ENCODE measurements around the gene FAM83E. TPM values are rescaled to one million over a fixed set of nuclear protein-coding genes. Genes with fewer than 3 reads are reported as not detected.

The FAM83E gene
- total and polyA plus RNA-seq, 10 of the 15 experiments (the other 5 are each of a cell fraction or from before 2014, with no cell fraction given): 0.14 to 2.5 (median 0.33) TPM; not detected in 4

GRCh38 chr19:48613852-48614435 is 932 bp downstream of the FAM83E start:
- no peaks in the 10 kb centered on the region for H3K9me3 ChIP-seq (replicated peaks; ENCODE audit: control insufficient read depth, insufficient read depth, low read length)
- WGBS (ENCODE audit: insufficient coverage, insufficient replicate concordance, low lambda C conversion rate, missing lambda C conversion rate): 63% methylated on average over 13 of the region's 13 CpGs
- SMC1A ChIA-PET (ENCODE audit: uncharacterized antibody, unreplicated experiment): no interaction called here

More at GRCh38 chr19:48613852-48614435, 932 bp downstream of the FAM83E start:
- ChIA-PET CTCF (interaction anchor here (0.5 kb wide), 1 partner anchor 29 kb away, joined by 3 read pairs; no protein-coding TSS in a partner anchor), POLR2A (no interaction called here), RAD21 (ENCODE audit: unreplicated experiment) (no interaction called here)
- peak; percentile 8 for ATAC-seq
- no peak overlapping the region for H2AFZ ChIP-seq (ENCODE audit: control insufficient read depth, low read depth, low read length)
- peaks cover 33% of the 10 kb centered on the region for H3K79me2 ChIP-seq (ENCODE audit: control insufficient read depth, insufficient read depth, low read length)
- BruUV-seq (replicated peaks): no TSS peak
- no peak overlapping the region for H3K4me2 ChIP-seq (ENCODE audit: control insufficient read depth, insufficient read depth)
- FAIRE-seq: no peak
- H4K20me1 ChIP-seq (ENCODE audit: control insufficient read depth, insufficient read depth): peaks cover 15% of the 10 kb centered on the region
- no peak overlapping the region for H3K27ac ChIP-seq (ENCODE audit: control insufficient read depth, insufficient read depth)
- H3K4me1 ChIP-seq (ENCODE audit: control insufficient read depth, insufficient read depth, low read length): peaks cover 8% of the 10 kb centered on the region; the same call in 1 of the 2 replicates
- in situ Hi-C loops (cut with MboI) (no loop called here), intact Hi-C loops (cut with micrococcal nuclease; ENCODE audit: unreplicated experiment) (no loop called here)
- H3K36me3 ChIP-seq (ENCODE audit: control insufficient read depth in 2 of 2, insufficient read depth in 2 of 2, low read length in 1 of 2): peaks cover 25 to 32% of the 10 kb centered on the region in 2 experiments
- no peak overlapping the region for H3K4me3 ChIP-seq
- no peak for TF ChIP-seq PKNOX1 (IDR thresholded peaks at IDR 0.05)
- peak; percentile 29; the same call in 1 of the 2 replicates for TF ChIP-seq POLR2AphosphoS2 (IDR thresholded peaks at IDR 0.05; ENCODE audit: low read depth, low read length)
- TF ChIP-seq POLR2A (IDR thresholded peaks at IDR 0.05; ENCODE audit: low read depth, low read length): peak; percentile 62
- peak; percentile 85 for TF ChIP-seq POLR2AphosphoS5 (IDR thresholded peaks at IDR 0.05; ENCODE audit: low read length)
- no peak for TF ChIP-seq DPF2 (IDR thresholded peaks at IDR 0.05)
- peak; percentile 55; the same call in 1 of the 2 replicates for TF ChIP-seq BACH1 (IDR thresholded peaks at IDR 0.05; ENCODE audit: borderline replicate concordance)
- TF ChIP-seq RUNX3 (IDR thresholded peaks at IDR 0.05; ENCODE audit: low read length): 0 out of 2 replicates have a peak, but pooled peaks have one; percentile 6
- no peak for DNase-seq (ENCODE audit: low read depth, low spot score)
- no peak overlapping the region for H3K9ac ChIP-seq (ENCODE audit: control insufficient read depth, insufficient read depth, low read length)
- H3K27me3 ChIP-seq (replicated peaks in 1 of 2; ENCODE audit: control insufficient read depth in 2 of 2, insufficient read depth in 2 of 2, low read length in 1 of 2): no peaks in the 10 kb centered on the region

All from GM12878 (cell line).